SK-N-SH (cell line): ENCODE data around the gene GSE1. TPM values are rescaled to one million over a fixed set of nuclear protein-coding genes. Genes with fewer than 3 reads are reported as not detected.

ENCODE experiments used
- CTCF ChIA-PET: fragments of 300-600, 350-600 bp; formaldehyde crosslinking; extraction: SDS; loops from one replicate; lab custom pipeline; 2021; lab: Yijun Ruan, JAX
- POLR2A ChIA-PET: fragments of 350-600 bp; sonication (Branson Sonifier 250); formaldehyde crosslinking; extraction: SDS; loops from one replicate; lab custom pipeline; 2020; ENCODE audit warnings: antibody characterized with exemption, inconsistent platforms; lab: Yijun Ruan, JAX
- DNase-seq: peaks from one replicate; pipeline ENCODE4 v3.0.0; 2012
- H2AFZ ChIP-seq: fragments of 200-600 bp; sonication (generic); 2 replicates; pipeline ENCODE4 v1.8.1; 2016; ENCODE audit warnings: antibody characterized with exemption, mild to moderate bottlenecking, low read depth
- H3F3A ChIP-seq: fragments of 200-600 bp; sonication (generic); replicated peaks from 2 replicates; pipeline ENCODE3; 2016; ENCODE audit warnings: antibody characterized with exemption, mild to moderate bottlenecking; ENCODE audit not compliant: insufficient read depth
- H3K27ac ChIP-seq, 2 experiments: fragments of 200-500 bp in 1 of 2; fragments of 200-600 bp in 1 of 2; sonication (Bioruptor generic) in 1 of 2; sonication (generic), shearing (Covaris generic) in 1 of 2; 2 replicates each; pipeline versions ENCODE4 v1.5.1 to v1.6.1; 2014 to 2016; ENCODE audit warnings: low read depth in 2 of 2, inconsistent platforms in 1 of 2, low read length in 1 of 2, mild to moderate bottlenecking in 1 of 2, mixed read lengths in 1 of 2
- H3K27me3 ChIP-seq: fragments of 200-600 bp; sonication (generic), shearing (Covaris generic); 2 replicates; pipeline ENCODE4 v1.6.1; 2016; ENCODE audit warnings: mixed run types; ENCODE audit not compliant: insufficient read depth
- H3K36me3 ChIP-seq, 2 experiments: fragments of 200-500 bp in 1 of 2; fragments of 200-600 bp in 1 of 2; sonication (Bioruptor generic) in 1 of 2; sonication (generic) in 1 of 2; replicated peaks in 1 of 2; 2 replicates each; pipeline versions ENCODE3 to v1.5.1; 2014 to 2016; ENCODE audit warnings: low read length in 1 of 2, mild to moderate bottlenecking in 1 of 2; ENCODE audit not compliant: insufficient read depth in 2 of 2, control insufficient read depth in 1 of 2
- H3K4me1 ChIP-seq, 2 experiments: fragments of 200-500 bp in 1 of 2; fragments of 200-600 bp in 1 of 2; sonication (Bioruptor generic) in 1 of 2; sonication (generic), shearing (Covaris generic) in 1 of 2; 2 replicates each; pipeline versions ENCODE4 v1.5.1 to v1.6.1; 2014 to 2016; ENCODE audit warnings: low read depth in 1 of 2, low read length in 1 of 2, mixed run types in 1 of 2; ENCODE audit not compliant: insufficient read depth in 2 of 2, control insufficient read depth in 1 of 2
- H3K4me2 ChIP-seq: fragments of 200-600 bp; sonication (generic), shearing (Covaris generic); 2 replicates; pipeline ENCODE4 v1.6.1; 2017; ENCODE audit warnings: mixed run types
- H3K4me3 ChIP-seq, 2 experiments: fragments of 200-500 bp in 1 of 2; fragments of 200-600 bp in 1 of 2; sonication (Bioruptor generic) in 1 of 2; sonication (generic), shearing (Covaris generic) in 1 of 2; 2 replicates each; pipeline versions ENCODE4 v1.5.1 to v1.8.1; 2014 to 2016; ENCODE audit warnings: low read depth in 2 of 2, inconsistent platforms in 1 of 2, low read length in 1 of 2, mild to moderate bottlenecking in 1 of 2, mixed read lengths in 1 of 2, moderate library complexity in 1 of 2
- H3K79me2 ChIP-seq: fragments of 200-600 bp; sonication (generic); 2 replicates; pipeline ENCODE4 v1.8.1; 2017; ENCODE audit warnings: mild to moderate bottlenecking; ENCODE audit not compliant: insufficient read depth
- H3K9ac ChIP-seq: fragments of 200-600 bp; sonication (generic); 2 replicates; pipeline ENCODE4 v1.6.1; 2017; ENCODE audit warnings: mixed run types
- H3K9me2 ChIP-seq: fragments of 200-600 bp; sonication (generic); 2 replicates; pipeline ENCODE4 v1.6.1; 2017; ENCODE audit warnings: mixed run types
- H3K9me3 ChIP-seq: fragments of 200-600 bp; sonication (generic); 2 replicates; pipeline ENCODE4 v1.6.1; 2017; ENCODE audit warnings: mixed run types, mild to moderate bottlenecking, moderate library complexity
- H4K20me1 ChIP-seq: fragments of 200-600 bp; sonication (generic); 2 replicates; pipeline ENCODE4 v1.6.1; 2017; ENCODE audit warnings: mild to moderate bottlenecking, mixed run types; ENCODE audit not compliant: insufficient read depth
- EZH2phosphoT487 ChIP-seq: fragments of 200-600 bp; sonication (generic); IDR thresholded peaks from 2 replicates; pipeline ENCODE4 v1.6.1; 2017; ENCODE audit warnings: low read depth, mixed run types, mild to moderate bottlenecking, antibody characterized with exemption, moderate library complexity, borderline replicate concordance
- FOSL2 ChIP-seq: IDR thresholded peaks from 2 replicates; pipeline ENCODE4 v1.4.0; 2012; ENCODE audit warnings: low read depth, mild to moderate bottlenecking, moderate library complexity, borderline replicate concordance
- FOXM1 ChIP-seq: IDR thresholded peaks from 2 replicates; pipeline ENCODE4 v1.4.0; 2012; ENCODE audit warnings: low read depth, mild to moderate bottlenecking
- GABPA ChIP-seq: IDR thresholded peaks from 2 replicates; pipeline ENCODE4 v1.4.0; 2012; ENCODE audit warnings: low read depth, mild to moderate bottlenecking
- GATA2 ChIP-seq: sonication (generic); formaldehyde crosslinking; IDR thresholded peaks from 2 replicates; pipeline ENCODE4 v1.5.0; 2020; ENCODE audit warnings: mild to moderate bottlenecking, missing genetic modification reagents
- NFIC ChIP-seq: IDR thresholded peaks from 2 replicates; pipeline ENCODE4 v1.4.0; 2012; ENCODE audit warnings: borderline replicate concordance
- RAD21 ChIP-seq: IDR thresholded peaks from 2 replicates; pipeline ENCODE4 v1.6.1; 2012; ENCODE audit warnings: mild to moderate bottlenecking, low read length
- SMC3 ChIP-seq: IDR thresholded peaks from 2 replicates; pipeline ENCODE4 v1.6.1; 2012; ENCODE audit warnings: low read depth, low read length, improper control_type of control experiment
- WGBS: methylation state at CpG from one replicate; pipeline ENCODE4 v1.1.6; 2017; ENCODE audit warnings: low lambda C conversion rate; 5-methylcytosine and 5-hydroxymethylcytosine counted together
- polyA plus RNA-seq, 3 experiments: library from polyadenylated mRNA; depleted of rRNA; stranded (reverse); fragments of >200 nt; gene quantifications; 2 replicates each; pipeline ENCODE4 v1.2.3, GENCODE V29; 2012
- TF ChIP-seq, protein P1 (sequence below): fragments of 200-600 bp; sonication (generic); IDR thresholded peaks from 2 replicates; pipeline ENCODE4 v1.6.1; 2017; ENCODE audit warnings: antibody characterized with exemption, mild to moderate bottlenecking, moderate library complexity
- TF ChIP-seq, protein P2 (sequence below): fragments of 150-350 bp; IDR thresholded peaks from 2 replicates; pipeline ENCODE4 v1.6.1; 2016; ENCODE audit warnings: mild to moderate bottlenecking, low read depth, low read length
- TF ChIP-seq, protein P3 (sequence below): IDR thresholded peaks from 2 replicates; pipeline ENCODE4 v1.4.0; 2012; ENCODE audit warnings: low read depth, borderline replicate concordance
- TF ChIP-seq, protein P4 (sequence below): fragments of 150-350 bp; IDR thresholded peaks from 2 replicates; pipeline ENCODE4 v1.6.1; 2017; ENCODE audit warnings: antibody characterized with exemption, low read length, low read depth, borderline replicate concordance
- TF ChIP-seq, protein P5 (sequence below): IDR thresholded peaks from 2 replicates; pipeline ENCODE4; 2012

The GSE1 gene
- polyA plus RNA-seq, 1 of the 3 experiments (the other 2 are of a cell fraction) = 26.5 TPM

DNA sequence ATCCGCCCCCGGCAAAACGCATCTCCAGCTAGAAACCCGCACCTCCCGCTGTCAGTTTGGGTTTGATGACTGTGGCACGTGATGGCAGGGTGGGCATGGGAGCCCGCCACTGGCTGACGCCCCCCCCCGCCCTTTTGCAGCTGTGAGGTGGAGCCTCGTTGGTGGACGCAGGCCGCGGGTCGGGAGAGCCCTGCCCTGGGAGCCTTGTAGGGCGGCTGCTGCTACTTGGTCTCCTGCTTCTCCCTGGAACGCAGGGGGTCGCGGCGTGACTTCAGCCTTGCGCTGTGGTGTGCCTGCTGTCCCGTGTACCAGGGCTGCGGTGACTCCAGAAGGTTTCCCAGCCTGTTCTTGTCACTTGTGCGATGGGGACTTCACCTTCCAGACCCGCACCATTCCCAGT, 28.2 kb downstream of the GSE1 start:
- no peak for DNase-seq
- no peaks in the 10 kb centered on the region for H3K9me2 ChIP-seq
- no peaks in the 10 kb centered on the region for H3K9me3 ChIP-seq
- no peaks in the 10 kb centered on the region for H3F3A ChIP-seq
- H3K27ac ChIP-seq = no peak overlapping the region; a peak in 1 of 4 replicates
- H3K79me2 ChIP-seq = peaks cover 18% of the 10 kb centered on the region; the same call in 1 of the 2 replicates
- ChIA-PET POLR2A (interaction anchor here (0.6 kb wide), 1 partner anchor 319 kb away, joined by 3 read pairs; no protein-coding TSS in a partner anchor), CTCF (interaction anchor here (0.7 to 3.2 kb wide), 4 partner anchors 9 to 366 kb away, joined by 3 to 21 read pairs (median 6); no protein-coding TSS in a partner anchor)
- H3K9ac ChIP-seq = no peak overlapping the region
- peaks cover 0 to 30% of the 10 kb centered on the region in 2 experiments for H3K36me3 ChIP-seq
- peaks cover 0 to 72% of the 10 kb centered on the region in 2 experiments; a peak in 1 of 4 replicates for H3K4me1 ChIP-seq
- H4K20me1 ChIP-seq = peaks cover 98% of the 10 kb centered on the region
- no peaks in the 10 kb centered on the region for H3K27me3 ChIP-seq
- no peak overlapping the region for H3K4me2 ChIP-seq
- 92% methylated on average over 23 of the region's 24 CpGs for WGBS
- TF ChIP-seq, protein P1, sequence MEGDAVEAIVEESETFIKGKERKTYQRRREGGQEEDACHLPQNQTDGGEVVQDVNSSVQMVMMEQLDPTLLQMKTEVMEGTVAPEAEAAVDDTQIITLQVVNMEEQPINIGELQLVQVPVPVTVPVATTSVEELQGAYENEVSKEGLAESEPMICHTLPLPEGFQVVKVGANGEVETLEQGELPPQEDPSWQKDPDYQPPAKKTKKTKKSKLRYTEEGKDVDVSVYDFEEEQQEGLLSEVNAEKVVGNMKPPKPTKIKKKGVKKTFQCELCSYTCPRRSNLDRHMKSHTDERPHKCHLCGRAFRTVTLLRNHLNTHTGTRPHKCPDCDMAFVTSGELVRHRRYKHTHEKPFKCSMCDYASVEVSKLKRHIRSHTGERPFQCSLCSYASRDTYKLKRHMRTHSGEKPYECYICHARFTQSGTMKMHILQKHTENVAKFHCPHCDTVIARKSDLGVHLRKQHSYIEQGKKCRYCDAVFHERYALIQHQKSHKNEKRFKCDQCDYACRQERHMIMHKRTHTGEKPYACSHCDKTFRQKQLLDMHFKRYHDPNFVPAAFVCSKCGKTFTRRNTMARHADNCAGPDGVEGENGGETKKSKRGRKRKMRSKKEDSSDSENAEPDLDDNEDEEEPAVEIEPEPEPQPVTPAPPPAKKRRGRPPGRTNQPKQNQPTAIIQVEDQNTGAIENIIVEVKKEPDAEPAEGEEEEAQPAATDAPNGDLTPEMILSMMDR = no peak
- TF ChIP-seq, protein P2, sequence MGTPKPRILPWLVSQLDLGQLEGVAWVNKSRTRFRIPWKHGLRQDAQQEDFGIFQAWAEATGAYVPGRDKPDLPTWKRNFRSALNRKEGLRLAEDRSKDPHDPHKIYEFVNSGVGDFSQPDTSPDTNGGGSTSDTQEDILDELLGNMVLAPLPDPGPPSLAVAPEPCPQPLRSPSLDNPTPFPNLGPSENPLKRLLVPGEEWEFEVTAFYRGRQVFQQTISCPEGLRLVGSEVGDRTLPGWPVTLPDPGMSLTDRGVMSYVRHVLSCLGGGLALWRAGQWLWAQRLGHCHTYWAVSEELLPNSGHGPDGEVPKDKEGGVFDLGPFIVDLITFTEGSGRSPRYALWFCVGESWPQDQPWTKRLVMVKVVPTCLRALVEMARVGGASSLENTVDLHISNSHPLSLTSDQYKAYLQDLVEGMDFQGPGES = no peak
- TF ChIP-seq RAD21 = no peak
- TF ChIP-seq, protein P3, sequence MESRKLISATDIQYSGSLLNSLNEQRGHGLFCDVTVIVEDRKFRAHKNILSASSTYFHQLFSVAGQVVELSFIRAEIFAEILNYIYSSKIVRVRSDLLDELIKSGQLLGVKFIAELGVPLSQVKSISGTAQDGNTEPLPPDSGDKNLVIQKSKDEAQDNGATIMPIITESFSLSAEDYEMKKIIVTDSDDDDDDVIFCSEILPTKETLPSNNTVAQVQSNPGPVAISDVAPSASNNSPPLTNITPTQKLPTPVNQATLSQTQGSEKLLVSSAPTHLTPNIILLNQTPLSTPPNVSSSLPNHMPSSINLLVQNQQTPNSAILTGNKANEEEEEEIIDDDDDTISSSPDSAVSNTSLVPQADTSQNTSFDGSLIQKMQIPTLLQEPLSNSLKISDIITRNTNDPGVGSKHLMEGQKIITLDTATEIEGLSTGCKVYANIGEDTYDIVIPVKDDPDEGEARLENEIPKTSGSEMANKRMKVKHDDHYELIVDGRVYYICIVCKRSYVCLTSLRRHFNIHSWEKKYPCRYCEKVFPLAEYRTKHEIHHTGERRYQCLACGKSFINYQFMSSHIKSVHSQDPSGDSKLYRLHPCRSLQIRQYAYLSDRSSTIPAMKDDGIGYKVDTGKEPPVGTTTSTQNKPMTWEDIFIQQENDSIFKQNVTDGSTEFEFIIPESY = no peak
- no peak for TF ChIP-seq FOXM1
- TF ChIP-seq GATA2 (CRISPR knock-in tag) = no peak
- TF ChIP-seq, protein P4, sequence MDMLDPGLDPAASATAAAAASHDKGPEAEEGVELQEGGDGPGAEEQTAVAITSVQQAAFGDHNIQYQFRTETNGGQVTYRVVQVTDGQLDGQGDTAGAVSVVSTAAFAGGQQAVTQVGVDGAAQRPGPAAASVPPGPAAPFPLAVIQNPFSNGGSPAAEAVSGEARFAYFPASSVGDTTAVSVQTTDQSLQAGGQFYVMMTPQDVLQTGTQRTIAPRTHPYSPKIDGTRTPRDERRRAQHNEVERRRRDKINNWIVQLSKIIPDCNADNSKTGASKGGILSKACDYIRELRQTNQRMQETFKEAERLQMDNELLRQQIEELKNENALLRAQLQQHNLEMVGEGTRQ = no peak
- no peak for TF ChIP-seq SMC3
- no peak for TF ChIP-seq GABPA
- no peak for TF ChIP-seq FOSL2
- no peak for TF ChIP-seq NFIC
- TF ChIP-seq, protein P5, sequence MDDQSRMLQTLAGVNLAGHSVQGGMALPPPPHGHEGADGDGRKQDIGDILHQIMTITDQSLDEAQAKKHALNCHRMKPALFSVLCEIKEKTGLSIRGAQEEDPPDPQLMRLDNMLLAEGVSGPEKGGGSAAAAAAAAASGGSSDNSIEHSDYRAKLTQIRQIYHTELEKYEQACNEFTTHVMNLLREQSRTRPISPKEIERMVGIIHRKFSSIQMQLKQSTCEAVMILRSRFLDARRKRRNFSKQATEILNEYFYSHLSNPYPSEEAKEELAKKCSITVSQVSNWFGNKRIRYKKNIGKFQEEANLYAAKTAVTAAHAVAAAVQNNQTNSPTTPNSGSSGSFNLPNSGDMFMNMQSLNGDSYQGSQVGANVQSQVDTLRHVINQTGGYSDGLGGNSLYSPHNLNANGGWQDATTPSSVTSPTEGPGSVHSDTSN = no peak
- TF ChIP-seq EZH2phosphoT487 = no peak
- TF ChIP-seq, all 33 proteins: peak for 0
- no peak overlapping the region for H2AFZ ChIP-seq
- no peak overlapping the region for H3K4me3 ChIP-seq
